Measurements from ENCODE around the gene CLDN6.

DNA sequence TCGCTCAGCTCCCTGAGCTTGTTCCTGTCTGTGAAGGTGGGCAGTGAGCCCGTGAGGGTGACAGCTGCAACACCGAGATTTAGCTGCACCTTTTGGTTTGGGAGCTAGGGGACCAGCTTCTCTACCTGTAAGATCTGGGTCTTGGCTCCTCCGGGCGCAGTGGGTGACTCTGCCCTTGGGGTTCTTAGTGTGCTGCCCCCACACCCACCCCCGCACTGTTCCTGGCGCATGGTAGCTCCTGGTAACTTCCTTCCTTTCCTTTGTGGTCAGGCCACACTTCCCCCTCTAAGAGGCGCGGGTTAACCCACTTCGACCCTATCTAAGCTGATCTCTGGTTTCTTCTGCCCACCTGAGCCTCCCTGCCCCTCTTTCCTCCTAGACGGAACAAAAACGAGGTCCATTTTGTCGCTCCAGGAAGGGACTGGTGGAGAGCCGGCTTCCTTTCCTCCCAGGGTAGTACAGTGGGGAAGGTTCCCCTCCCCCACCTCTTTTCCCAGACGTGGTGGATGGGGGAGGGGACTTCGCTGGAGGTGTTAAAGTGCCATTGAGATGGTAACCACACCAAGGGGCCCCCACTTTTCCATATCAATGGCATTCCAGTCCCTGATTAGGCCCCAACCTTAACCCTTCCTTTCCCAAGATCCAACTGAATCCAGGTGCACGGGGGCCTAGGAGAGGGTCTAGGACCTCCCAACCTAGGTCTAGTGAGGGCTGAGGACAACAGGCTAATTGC is 9.9 kb downstream of the CLDN6 start:
- TF ChIP-seq, protein P1, sequence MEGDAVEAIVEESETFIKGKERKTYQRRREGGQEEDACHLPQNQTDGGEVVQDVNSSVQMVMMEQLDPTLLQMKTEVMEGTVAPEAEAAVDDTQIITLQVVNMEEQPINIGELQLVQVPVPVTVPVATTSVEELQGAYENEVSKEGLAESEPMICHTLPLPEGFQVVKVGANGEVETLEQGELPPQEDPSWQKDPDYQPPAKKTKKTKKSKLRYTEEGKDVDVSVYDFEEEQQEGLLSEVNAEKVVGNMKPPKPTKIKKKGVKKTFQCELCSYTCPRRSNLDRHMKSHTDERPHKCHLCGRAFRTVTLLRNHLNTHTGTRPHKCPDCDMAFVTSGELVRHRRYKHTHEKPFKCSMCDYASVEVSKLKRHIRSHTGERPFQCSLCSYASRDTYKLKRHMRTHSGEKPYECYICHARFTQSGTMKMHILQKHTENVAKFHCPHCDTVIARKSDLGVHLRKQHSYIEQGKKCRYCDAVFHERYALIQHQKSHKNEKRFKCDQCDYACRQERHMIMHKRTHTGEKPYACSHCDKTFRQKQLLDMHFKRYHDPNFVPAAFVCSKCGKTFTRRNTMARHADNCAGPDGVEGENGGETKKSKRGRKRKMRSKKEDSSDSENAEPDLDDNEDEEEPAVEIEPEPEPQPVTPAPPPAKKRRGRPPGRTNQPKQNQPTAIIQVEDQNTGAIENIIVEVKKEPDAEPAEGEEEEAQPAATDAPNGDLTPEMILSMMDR (IDR thresholded peaks at IDR 0.05) = no peak
- no peak for TF ChIP-seq POLR2AphosphoS5 (IDR thresholded peaks at IDR 0.05; ENCODE audit: insufficient read depth in 1 of 2, low read depth in 1 of 2)
- no peak for TF ChIP-seq POLR2A (IDR thresholded peaks at IDR 0.05)

Measured in vagina (tissue), 2 donors.